Stimulated activated naive B cell treated with anti-CD40 and anti-IgM and Interleukin-4, amounts not matched to agents 10 μg/mL and 1 μg/mL and 100 μg/mL, for 72 hours (primary cell): ENCODE data around the gene SMC4.

Experiments used
- ATAC-seq, 2 donors: fragments of 150-1000 bp; cut with Tn5 transposase; replicated peaks; 2 replicates each; pipeline ENCODE4 v1.10.0; 2021; ENCODE audit warnings: moderate library complexity in 1 of 2
- DNase-seq: peaks from one replicate; pipeline ENCODE4 v3.0.0; 2021
- H3K27ac Mint-ChIP-seq: one replicate; pipeline ENCODE4 v1.8.0; 2022; ENCODE audit warnings: mild to moderate bottlenecking, mixed read lengths
- H3K27me3 Mint-ChIP-seq, 2 donors: one replicate each; pipeline ENCODE4 v1.8.0; 2022; ENCODE audit warnings: mixed read lengths in 2 of 2
- H3K36me3 Mint-ChIP-seq, 2 donors: one replicate each; pipeline ENCODE4 v1.8.0; 2022; ENCODE audit warnings: mixed read lengths in 2 of 2, mild to moderate bottlenecking in 1 of 2
- H3K4me1 Mint-ChIP-seq, 2 donors: one replicate each; pipeline ENCODE4 v1.8.0; 2022; ENCODE audit warnings: mixed read lengths in 2 of 2, mild to moderate bottlenecking in 1 of 2
- H3K4me3 Mint-ChIP-seq, 2 donors: one replicate each; pipeline ENCODE4 v1.8.0; 2022; ENCODE audit warnings: mild to moderate bottlenecking in 2 of 2, mixed read lengths in 2 of 2, moderate library complexity in 1 of 2
- H3K9me3 Mint-ChIP-seq, 2 donors: one replicate each; pipeline ENCODE4 v1.8.0; 2022; ENCODE audit warnings: mixed read lengths in 2 of 2, mild to moderate bottlenecking in 1 of 2

SMC4 gene

DNA sequence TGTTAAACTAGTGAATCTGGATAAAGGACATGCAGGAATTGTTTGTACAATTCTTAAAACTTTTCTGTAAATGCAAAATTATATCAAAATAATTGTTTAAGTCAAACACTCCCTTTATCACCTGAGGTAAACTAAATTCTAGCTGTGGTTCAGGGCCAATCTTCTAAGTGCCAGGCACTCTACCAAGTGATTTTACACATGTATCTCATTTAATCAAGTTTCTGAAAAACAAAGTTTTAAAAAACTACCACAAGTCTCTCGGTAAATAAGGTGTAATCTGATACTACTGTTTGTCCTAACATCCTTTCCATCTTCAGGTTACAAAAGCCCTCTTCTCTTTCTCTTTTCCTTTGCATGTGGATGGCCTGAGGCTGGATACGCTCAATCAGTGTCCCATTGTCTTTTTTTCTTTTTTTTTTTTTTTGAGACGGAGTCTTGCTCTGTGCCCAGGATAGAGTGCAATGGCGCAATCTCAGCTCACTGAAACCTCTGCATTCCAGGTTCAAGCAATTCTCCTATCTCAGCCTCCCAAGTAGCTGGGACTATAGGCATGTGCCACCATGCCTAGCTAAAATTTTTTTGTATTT lies 19.7 kb upstream of the SMC4 start:
- DNase-seq (no peak), ATAC-seq (no peak)
- H3K27me3 Mint-ChIP-seq = no peaks in the 10 kb centered on the region
- H3K27ac Mint-ChIP-seq = no peak overlapping the region
- peaks cover 7 to 17% of the 10 kb centered on the region in 2 donors for H3K36me3 Mint-ChIP-seq
- H3K9me3 Mint-ChIP-seq = no peaks in the 10 kb centered on the region
- no peaks in the 10 kb centered on the region for H3K4me1 Mint-ChIP-seq
- no peak overlapping the region for H3K4me3 Mint-ChIP-seq

DNA sequence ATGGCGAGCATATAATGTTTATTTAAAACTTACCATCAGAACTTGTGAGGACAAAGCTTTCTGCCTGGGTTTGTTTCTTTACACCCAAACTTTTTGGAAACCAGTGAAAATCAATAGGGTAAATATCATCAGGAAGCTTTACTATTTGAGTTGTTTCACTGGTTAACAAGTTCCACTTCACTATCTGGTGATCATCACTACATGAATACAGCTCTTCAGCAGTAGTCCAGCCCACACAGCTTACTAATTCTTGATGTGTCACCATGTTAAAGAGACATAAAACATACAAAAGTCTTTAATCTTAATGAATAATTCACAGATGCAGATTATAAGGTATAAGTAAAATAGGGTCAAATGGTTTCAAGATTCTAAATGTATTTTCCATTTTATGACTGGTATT lies 18.0 kb upstream of the SMC4 start:
- DNase-seq = no peak
- H3K36me3 Mint-ChIP-seq = peaks cover 7 to 13% of the 10 kb centered on the region in 2 donors
- H3K9me3 Mint-ChIP-seq = no peaks in the 10 kb centered on the region
- no peak for ATAC-seq
- H3K27ac Mint-ChIP-seq = no peak overlapping the region
- H3K27me3 Mint-ChIP-seq = no peaks in the 10 kb centered on the region
- no peak overlapping the region for H3K4me3 Mint-ChIP-seq
- peaks cover 0 to 5% of the 10 kb centered on the region in 2 donors for H3K4me1 Mint-ChIP-seq

GRCh38 chr3:160384639-160385318 lies 14.7 kb upstream of the SMC4 start:
- Mint-ChIP-seq H3K36me3 (peaks cover 18 to 19% of the 10 kb centered on the region in 2 donors), H3K27ac (no peak overlapping the region), H3K27me3 (no peaks in the 10 kb centered on the region), H3K4me3 (no peak overlapping the region), H3K9me3 (no peaks in the 10 kb centered on the region), H3K4me1 (peaks cover 0 to 5% of the 10 kb centered on the region in 2 donors)
- ATAC-seq = no peak
- no peak for DNase-seq

- ATAC-seq = no peak
- H3K4me3 Mint-ChIP-seq = no peak overlapping the region
- peaks cover 8 to 14% of the 10 kb centered on the region in 2 donors for H3K36me3 Mint-ChIP-seq
- H3K27ac Mint-ChIP-seq = no peak overlapping the region
- no peaks in the 10 kb centered on the region for H3K9me3 Mint-ChIP-seq
- DNase-seq = no peak
- no peaks in the 10 kb centered on the region for H3K27me3 Mint-ChIP-seq
- peaks cover 1 to 6% of the 10 kb centered on the region in 2 donors for H3K4me1 Mint-ChIP-seq
These were observed 8.8 kb upstream of the SMC4 start for GRCh38 chr3:160390565-160391138.

- Mint-ChIP-seq H3K27ac (no peak overlapping the region), H3K27me3 (no peaks in the 10 kb centered on the region), H3K4me1 (peaks cover 4 to 11% of the 10 kb centered on the region in 2 donors), H3K4me3 (no peak overlapping the region), H3K9me3 (no peaks in the 10 kb centered on the region), H3K36me3 (peaks cover 5 to 7% of the 10 kb centered on the region in 2 donors)
- DNase-seq (no peak), ATAC-seq (no peak)
These were observed 6.7 kb upstream of the SMC4 start for GRCh38 chr3:160392798-160393197.

- ATAC-seq (no peak), DNase-seq (no peak)
- H3K4me1 Mint-ChIP-seq = peaks cover 7 to 16% of the 10 kb centered on the region in 2 donors
- peaks cover 0 to 5% of the 10 kb centered on the region in 2 donors for H3K36me3 Mint-ChIP-seq
- H3K27me3 Mint-ChIP-seq = no peaks in the 10 kb centered on the region
- H3K9me3 Mint-ChIP-seq = no peaks in the 10 kb centered on the region
- H3K27ac Mint-ChIP-seq = no peak overlapping the region
- no peak overlapping the region for H3K4me3 Mint-ChIP-seq
These were observed 6.0 kb upstream of the SMC4 start for GRCh38 chr3:160393346-160394008.

- Mint-ChIP-seq H3K9me3 (no peaks in the 10 kb centered on the region), H3K27me3 (no peaks in the 10 kb centered on the region), H3K4me1 (peaks cover 9 to 22% of the 10 kb centered on the region in 2 donors), H3K36me3 (peaks cover 2 to 5% of the 10 kb centered on the region in 2 donors), H3K4me3 (no peak overlapping the region), H3K27ac (no peak overlapping the region)
- DNase-seq (no peak), ATAC-seq (no peak)
These were observed 5.4 kb upstream of the SMC4 start for GRCh38 chr3:160394009-160394392.

- no peak overlapping the region for H3K27ac Mint-ChIP-seq
- H3K36me3 Mint-ChIP-seq = peaks cover 2 to 7% of the 10 kb centered on the region in 2 donors
- peaks cover 10 to 26% of the 10 kb centered on the region in 2 donors for H3K4me1 Mint-ChIP-seq
- no peaks in the 10 kb centered on the region for H3K9me3 Mint-ChIP-seq
- DNase-seq = no peak
- no peak for ATAC-seq
- no peaks in the 10 kb centered on the region for H3K27me3 Mint-ChIP-seq
- H3K4me3 Mint-ChIP-seq = no peak overlapping the region
These were observed 4.2 kb upstream of the SMC4 start for GRCh38 chr3:160395297-160395696.

- ATAC-seq (peak; percentile 0 to 2), DNase-seq (no peak)
- H3K36me3 Mint-ChIP-seq = peaks cover 13 to 24% of the 10 kb centered on the region in 2 donors
- peaks cover 19 to 45% of the 10 kb centered on the region in 2 donors for H3K4me1 Mint-ChIP-seq
- H3K4me3 Mint-ChIP-seq = peak overlapping the region; percentile 98
- H3K9me3 Mint-ChIP-seq = no peaks in the 10 kb centered on the region
- H3K27ac Mint-ChIP-seq = peak overlapping the region; percentile 99
- H3K27me3 Mint-ChIP-seq = peaks cover 0 to 7% of the 10 kb centered on the region in 2 donors
These were observed 678 bp upstream of the SMC4 start for GRCh38 chr3:160398820-160399124.

GRCh38 chr3:160400030-160400701 lies 716 bp downstream of the SMC4 start:
- H3K4me1 Mint-ChIP-seq = peaks cover 22 to 49% of the 10 kb centered on the region in 2 donors

GRCh38 chr3:160400702-160401150 lies 1.3 kb downstream of the SMC4 start:
- ATAC-seq (peak; percentile 9 to 15), DNase-seq (peak; percentile 7)
- Mint-ChIP-seq H3K9me3 (no peaks in the 10 kb centered on the region), H3K36me3 (peaks cover 17 to 31% of the 10 kb centered on the region in 2 donors), H3K27me3 (peaks cover 0 to 7% of the 10 kb centered on the region in 2 donors), H3K27ac (peak overlapping the region; percentile 93), H3K4me3 (peak overlapping the region; percentile 98), H3K4me1 (peaks cover 22 to 49% of the 10 kb centered on the region in 2 donors)

More at GRCh38 chr3:160400030-160400701, 716 bp downstream of the SMC4 start:
- ATAC-seq (peak; percentile 37 to 38), DNase-seq (peak; percentile 35)
- H3K27ac Mint-ChIP-seq = peak overlapping the region; percentile 99
- peak overlapping the region; percentile 98 for H3K4me3 Mint-ChIP-seq
- H3K36me3 Mint-ChIP-seq = peaks cover 17 to 31% of the 10 kb centered on the region in 2 donors
- H3K9me3 Mint-ChIP-seq = no peaks in the 10 kb centered on the region
- peaks cover 0 to 7% of the 10 kb centered on the region in 2 donors for H3K27me3 Mint-ChIP-seq

DNA sequence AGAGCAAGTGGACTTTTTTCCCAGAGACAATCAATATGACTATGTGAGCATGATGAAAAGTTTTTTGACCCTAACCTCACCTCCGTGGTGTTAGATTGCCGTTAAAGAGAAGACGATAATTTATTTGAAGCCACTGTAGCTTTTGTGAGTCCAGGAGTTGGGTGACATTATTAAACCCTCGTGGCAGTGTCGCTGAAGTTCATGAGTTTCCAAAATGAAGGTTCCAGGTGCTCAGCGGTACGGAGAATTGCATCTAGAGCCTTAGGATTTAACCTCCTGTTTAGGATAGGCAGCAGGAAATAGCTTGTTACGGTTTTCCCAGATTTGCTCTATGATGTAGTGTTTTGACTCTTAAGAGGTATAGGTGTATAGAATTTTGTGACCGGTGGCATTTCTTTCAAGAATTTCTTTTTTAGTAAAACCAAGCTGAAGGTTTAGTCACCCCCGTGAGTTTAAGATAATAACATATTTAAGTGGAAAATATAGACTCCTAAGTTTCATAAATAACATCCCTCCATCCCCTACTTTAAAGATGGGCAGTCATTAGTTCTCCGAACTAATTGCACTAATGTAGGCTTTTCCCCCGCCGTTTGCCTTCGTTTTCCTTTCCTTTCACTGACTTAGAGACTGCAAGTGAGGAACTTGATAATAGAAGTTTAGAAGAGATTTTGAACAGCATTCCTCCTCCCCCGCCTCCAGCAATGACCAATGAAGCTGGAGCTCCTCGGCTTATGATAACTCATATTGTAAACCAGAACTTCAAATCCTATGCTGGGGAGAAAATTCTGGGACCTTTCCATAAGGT lies 2.0 kb downstream of the SMC4 start:
- Mint-ChIP-seq H3K9me3 (no peaks in the 10 kb centered on the region), H3K27me3 (peaks cover 0 to 7% of the 10 kb centered on the region in 2 donors), H3K27ac (peak overlapping the region; percentile 93), H3K4me1 (peaks cover 22 to 49% of the 10 kb centered on the region in 2 donors), H3K4me3 (peak overlapping the region; percentile 98), H3K36me3 (peaks cover 17 to 31% of the 10 kb centered on the region in 2 donors)
- ATAC-seq (no peak), DNase-seq (no peak)

DNA sequence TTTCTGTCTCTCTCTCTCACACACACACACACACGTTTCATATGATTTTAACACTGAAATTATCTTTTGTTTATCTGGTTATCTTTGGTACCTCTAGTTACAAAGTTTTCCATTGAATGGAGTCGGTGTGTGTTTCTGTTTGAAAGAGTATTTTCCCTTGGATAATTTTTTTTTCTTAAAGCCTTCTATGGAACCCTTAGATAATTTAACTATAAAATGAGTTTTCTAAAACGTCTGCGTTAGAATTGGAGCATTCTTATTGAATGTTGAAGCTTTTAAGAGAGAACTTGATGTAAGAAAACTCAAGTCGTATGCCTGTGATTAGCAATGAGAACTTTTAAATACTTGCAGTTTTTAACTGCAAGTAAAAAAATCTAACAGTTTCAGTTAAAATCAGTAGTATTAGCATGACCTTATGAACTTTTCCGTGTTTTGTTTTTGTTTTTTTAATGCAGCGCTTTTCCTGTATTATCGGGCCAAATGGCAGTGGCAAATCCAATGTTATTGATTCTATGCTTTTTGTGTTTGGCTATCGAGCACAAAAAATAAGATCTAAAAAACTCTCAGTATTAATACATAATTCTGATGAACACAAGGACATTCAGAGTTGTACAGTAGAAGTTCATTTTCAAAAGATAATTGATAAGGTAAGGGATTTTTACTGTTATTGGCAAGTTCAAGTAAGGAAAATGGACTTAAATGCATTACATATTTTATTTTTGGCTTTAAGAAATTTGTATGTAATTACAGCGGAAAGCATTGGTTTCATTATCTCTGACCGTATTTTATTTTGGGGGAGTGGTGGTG lies 3.0 kb downstream of the SMC4 start:
- H3K4me1 Mint-ChIP-seq = peaks cover 19 to 43% of the 10 kb centered on the region in 2 donors
- peak overlapping the region; percentile 66 to 68 for H3K4me3 Mint-ChIP-seq
- DNase-seq = no peak
- ATAC-seq = no peak
- peaks cover 17 to 31% of the 10 kb centered on the region in 2 donors for H3K36me3 Mint-ChIP-seq
- H3K27ac Mint-ChIP-seq = no peak overlapping the region
- no peaks in the 10 kb centered on the region for H3K9me3 Mint-ChIP-seq
- peaks cover 0 to 7% of the 10 kb centered on the region in 2 donors for H3K27me3 Mint-ChIP-seq
